Activated T-cell treated with anti-CD3 and anti-CD28 coated beads, Interleukin-2, amount 50 U/mL, for 72 hours (primary cell): ENCODE results near the gene MRPL17. TPM values are rescaled to one million over a fixed set of nuclear protein-coding genes. Genes with fewer than 3 reads are reported as not detected.

Source experiments
- ATAC-seq, 2 donors: fragments of 150-1000 bp; cut with Tn5 transposase; replicated peaks in 1 of 2; 2 replicates each; pipeline ENCODE4 v1.10.0; 2021; ENCODE audit warnings: moderate library complexity in 2 of 2, mild to moderate bottlenecking in 1 of 2
- DNase-seq, 2 donors: peaks; one replicate each; pipeline ENCODE4 v3.0.0; 2021 to 2022; ENCODE audit warnings: mixed read lengths in 1 of 2
- H3K27ac Mint-ChIP-seq: one replicate; pipeline ENCODE4 v1.8.0; 2022; ENCODE audit warnings: mild to moderate bottlenecking, moderate library complexity, mixed read lengths
- H3K27me3 Mint-ChIP-seq: one replicate; pipeline ENCODE4 v1.8.0; 2022; ENCODE audit warnings: low read depth, mixed read lengths
- H3K36me3 Mint-ChIP-seq, 2 donors: one replicate each; pipeline ENCODE4 v1.8.0; 2022; ENCODE audit warnings: mixed read lengths in 2 of 2, mild to moderate bottlenecking in 1 of 2; ENCODE audit not compliant: insufficient read depth in 2 of 2
- H3K4me1 Mint-ChIP-seq: one replicate; pipeline ENCODE4 v1.8.0; 2022; ENCODE audit warnings: low read depth, mixed read lengths
- H3K4me3 Mint-ChIP-seq, 2 donors: one replicate each; pipeline ENCODE4 v1.8.0; 2022; ENCODE audit warnings: mild to moderate bottlenecking in 2 of 2, mixed read lengths in 2 of 2, moderate library complexity in 2 of 2
- H3K9me3 Mint-ChIP-seq, 2 donors: one replicate each; pipeline ENCODE4 v1.8.0; 2022; ENCODE audit warnings: mixed read lengths in 2 of 2
- total RNA-seq, 2 donors: library from RNA; stranded (reverse); gene quantifications; one replicate each; pipeline ENCODE4 v1.2.3, GENCODE V29; 2022

The MRPL17 gene
- total RNA-seq, 2 donors from 2014 or later, result 38.2 to 39.8 TPM

- H3K27me3 Mint-ChIP-seq, result no peaks in the 10 kb centered on the region
- H3K9me3 Mint-ChIP-seq, result no peaks in the 10 kb centered on the region
- H3K4me1 Mint-ChIP-seq, result peaks cover 12% of the 10 kb centered on the region
- H3K27ac Mint-ChIP-seq, result no peak overlapping the region
- ATAC-seq (peak; percentile 55 to 70), DNase-seq (peak in 1 of 2 donors; percentile 28)
- no peak overlapping the region for H3K4me3 Mint-ChIP-seq
- no peaks in the 10 kb centered on the region for H3K36me3 Mint-ChIP-seq
Observed at GRCh38 chr11:6632116-6633073, 50.7 kb downstream of the MRPL17 start.

GRCh38 chr11:6631361-6631890, 51.7 kb downstream of the MRPL17 start:
- no peaks in the 10 kb centered on the region for H3K27me3 Mint-ChIP-seq
- no peaks in the 10 kb centered on the region for H3K9me3 Mint-ChIP-seq
- H3K36me3 Mint-ChIP-seq, result no peaks in the 10 kb centered on the region
- no peak overlapping the region for H3K4me3 Mint-ChIP-seq
- ATAC-seq, result no peak
- H3K4me1 Mint-ChIP-seq, result peaks cover 19% of the 10 kb centered on the region
- DNase-seq, result no peak
- H3K27ac Mint-ChIP-seq, result no peak overlapping the region

- Mint-ChIP-seq H3K27me3 (no peaks in the 10 kb centered on the region), H3K27ac (no peak overlapping the region), H3K4me3 (no peak overlapping the region), H3K36me3 (no peaks in the 10 kb centered on the region), H3K9me3 (no peaks in the 10 kb centered on the region), H3K4me1 (peaks cover 20% of the 10 kb centered on the region)
- ATAC-seq, result no peak
- no peak for DNase-seq
Observed at GRCh38 chr11:6630632-6631291, 52.4 kb downstream of the MRPL17 start.

Other genes with a start within 250 kb of the MRPL17 start
- 1 to 10 TPM; 1.2 to 1.6 TPM for gene HPX, start 242.4 kb downstream of the MRPL17 start, total RNA-seq
- gene TRIM3, start 209.4 kb downstream of the MRPL17 start, total RNA-seq, result 1 to 10 TPM; 8.4 to 9.2 TPM
- gene ARFIP2, start 202.0 kb downstream of the MRPL17 start, total RNA-seq, result 10 to 100 TPM; 45.9 to 48.2 TPM
- gene TIMM10B, start 201.8 kb downstream of the MRPL17 start, total RNA-seq, result 10 to 100 TPM; 32.7 to 35.1 TPM
- 10 to 100 TPM; 38.5 to 44.4 TPM for gene DNHD1, start 186.1 kb downstream of the MRPL17 start, total RNA-seq
- gene RRP8, start 79.7 kb downstream of the MRPL17 start, total RNA-seq, result 10 to 100 TPM; 25.0 to 31.5 TPM
- 100 to 1,000 TPM; 114 to 118 TPM for gene ILK, start 79.6 kb downstream of the MRPL17 start, total RNA-seq
- 100 to 1,000 TPM; 108 to 123 TPM for gene TAF10, start 71.1 kb downstream of the MRPL17 start, total RNA-seq
- gene TPP1, start 63.9 kb downstream of the MRPL17 start, total RNA-seq, result 10 to 100 TPM; 56.0 to 62.1 TPM
- gene DCHS1, start 27.5 kb downstream of the MRPL17 start, total RNA-seq, result 1 to 10 TPM; 2.1 to 2.9 TPM
- gene OR2AG2, start 88.6 kb upstream of the MRPL17 start, total RNA-seq, result under 1 TPM in 1 of 2 donors, not detected in 1; 0.19 TPM
- gene OR2AG1, start 99.7 kb upstream of the MRPL17 start, total RNA-seq, result not detected
- under 1 TPM in 1 of 2 donors, not detected in 1; 0.07 TPM for gene OR6A2, start 116.3 kb upstream of the MRPL17 start, total RNA-seq
- not detected for gene OR10A5, start 162.3 kb upstream of the MRPL17 start, total RNA-seq
- not detected for gene OR10A2, start 179.7 kb upstream of the MRPL17 start, total RNA-seq
- not detected for gene OR10A4, start 193.3 kb upstream of the MRPL17 start, total RNA-seq
- under 1 TPM in 1 of 2 donors, not detected in 1; 0.29 TPM for gene OR2D2, start 209.2 kb upstream of the MRPL17 start, total RNA-seq
- gene OR2D3, start 237.7 kb upstream of the MRPL17 start, total RNA-seq, result not detected
- gene ZNF215, start 243.1 kb upstream of the MRPL17 start, total RNA-seq, result 1 to 10 TPM in 1 of 2 donors, under 1 TPM in 1; 0.23 to 1.4 TPM